SW480 (cell line): ENCODE measurements around the gene MKS1.

ENCODE experiments used
- DNase-seq: peaks from one replicate; pipeline ENCODE4 v3.0.0-alpha.2; 2016; ENCODE audit warnings: low spot score

The MKS1 gene

DNA sequence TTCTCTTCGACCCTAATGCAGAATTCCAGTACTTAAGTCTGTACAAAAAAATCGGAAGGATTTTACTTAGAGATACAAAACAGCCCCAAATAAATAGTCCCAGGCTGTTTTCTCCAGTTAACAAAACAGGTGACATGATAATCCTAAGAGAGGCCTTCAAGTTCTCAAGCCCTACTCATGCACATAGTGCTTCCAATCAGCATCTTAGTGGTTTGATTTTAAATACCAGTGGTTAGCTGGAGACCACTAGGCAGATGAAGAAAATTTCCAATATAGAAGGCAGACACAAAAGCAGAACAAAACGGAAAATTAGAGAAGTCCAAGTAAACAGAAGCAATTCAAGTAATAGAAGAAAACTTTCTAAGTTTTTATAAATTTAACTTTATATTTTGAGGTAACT, 57.5 kb downstream of the MKS1 start:
- DNase-seq, result no peak

DNA sequence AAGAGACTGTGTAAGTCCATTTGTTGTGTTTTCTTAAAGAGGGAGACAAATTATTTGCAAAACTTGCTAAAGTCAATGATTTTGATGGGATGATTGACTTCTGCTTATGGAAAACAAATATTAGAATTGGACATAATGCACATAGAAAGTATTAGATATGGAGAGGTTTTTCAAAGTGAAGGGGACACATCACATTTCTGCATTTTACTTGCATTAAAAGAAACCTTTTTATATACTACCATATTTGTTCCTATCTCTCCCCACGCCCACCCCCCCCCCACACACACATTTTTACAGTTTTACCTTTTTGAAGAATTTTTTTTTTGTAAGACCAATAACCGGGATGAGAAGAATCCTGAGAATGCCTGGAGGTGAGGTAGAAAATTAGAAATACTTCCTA, 60.9 kb downstream of the MKS1 start:
- no peak for DNase-seq

DNA sequence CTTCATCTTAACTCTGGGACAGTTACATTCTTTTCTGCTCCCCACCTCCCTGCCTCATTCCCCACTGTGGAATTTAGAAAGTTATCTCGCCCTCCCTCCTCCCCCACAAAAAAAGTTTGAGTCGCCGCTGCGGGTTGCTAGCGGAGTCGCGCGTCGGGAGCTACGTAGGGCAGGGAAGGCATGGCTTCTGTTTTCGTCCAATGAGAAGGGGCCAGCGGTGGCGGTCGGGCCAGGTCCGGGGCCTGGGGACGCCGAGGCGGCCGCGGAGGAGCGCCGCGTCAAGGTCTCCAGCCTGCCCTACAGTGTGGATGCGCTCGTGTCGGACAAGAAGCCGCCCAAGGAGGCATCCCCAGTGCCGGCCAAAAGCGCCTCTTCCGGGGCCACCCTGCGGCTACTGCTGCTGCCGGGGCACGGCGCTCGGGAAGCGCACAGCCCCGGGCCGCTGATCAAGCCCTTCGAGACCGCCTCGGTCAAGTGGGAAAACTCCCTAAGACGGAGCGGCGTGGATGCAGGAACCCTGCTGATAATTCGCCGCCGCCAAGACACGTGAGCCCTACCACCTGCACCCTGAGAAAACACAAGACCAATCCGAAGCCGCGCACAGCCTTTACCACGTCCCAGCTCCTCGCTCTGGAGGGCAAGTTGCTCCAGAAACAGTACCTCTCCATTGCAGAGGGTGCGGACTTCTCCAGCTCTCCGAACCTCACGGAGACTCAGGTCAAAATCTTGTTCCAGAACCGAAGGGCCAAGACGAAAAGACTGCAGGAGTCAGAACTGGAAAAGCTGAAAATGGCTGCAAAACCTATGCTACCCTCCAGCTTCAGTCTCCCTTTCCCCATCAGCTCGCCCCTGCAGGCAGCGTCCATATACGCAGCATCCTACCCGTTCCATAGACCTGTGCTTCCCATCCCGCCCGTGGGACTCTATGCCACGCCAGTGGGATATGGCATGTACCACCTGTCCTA, 61.9 kb downstream of the MKS1 start:
- no peak for DNase-seq
